Measurements from ENCODE around the gene C20orf141.
"Not testable (repeated sequence)": the region's sequence is repeated elsewhere in the genome, so short reads cannot be mapped to it uniquely, and the experiment has no call there.

Gene C20orf141

DNA sequence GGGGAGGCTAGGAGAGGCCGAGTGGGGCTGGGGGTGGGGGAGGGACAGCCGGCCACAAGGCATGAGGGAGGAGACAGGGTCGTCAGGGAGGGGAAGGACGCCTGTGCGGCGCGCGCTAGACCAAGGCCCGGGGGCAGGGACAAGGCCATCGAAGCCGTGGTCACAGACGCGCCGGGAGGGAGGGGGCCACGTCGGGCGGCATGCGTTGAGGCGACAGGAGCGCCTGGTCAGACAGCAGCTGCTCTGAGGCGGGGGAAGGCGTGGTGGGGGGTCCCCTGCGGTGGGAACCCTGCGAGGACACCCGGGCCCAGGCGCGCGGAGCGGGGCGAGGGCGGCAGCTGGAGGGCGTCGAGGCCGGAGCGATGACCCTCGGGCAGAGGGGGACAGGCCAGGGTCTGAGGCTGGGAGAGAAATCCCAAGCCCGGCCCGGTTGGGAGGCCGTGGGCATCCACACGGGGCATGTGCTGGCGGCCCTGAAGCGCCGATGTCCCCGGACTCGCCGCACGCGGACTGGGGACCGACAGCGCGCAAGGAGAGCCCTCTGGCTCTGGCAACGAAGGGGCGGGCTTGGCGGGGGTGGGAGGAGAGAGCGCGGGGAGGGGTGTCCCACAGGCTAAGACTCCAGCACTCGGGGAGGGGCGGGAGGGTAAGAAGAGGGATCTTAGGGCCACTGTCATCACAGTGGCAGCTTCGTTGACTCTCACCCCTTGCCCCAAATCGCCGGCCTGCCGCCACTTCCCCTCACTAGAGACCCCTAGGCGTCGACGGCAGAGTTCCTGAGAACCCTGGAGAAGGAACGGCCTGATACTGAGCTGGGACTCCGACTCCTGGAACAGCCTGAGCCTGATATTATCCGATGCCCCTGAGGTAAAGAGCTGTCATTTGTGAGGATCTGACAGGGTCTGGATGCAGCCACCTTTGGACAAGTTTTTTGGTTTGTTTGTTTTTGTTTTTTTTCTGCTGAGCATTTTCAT lies 6.4 kb downstream of the C20orf141 start:
- DNase-seq: no peak

DNA sequence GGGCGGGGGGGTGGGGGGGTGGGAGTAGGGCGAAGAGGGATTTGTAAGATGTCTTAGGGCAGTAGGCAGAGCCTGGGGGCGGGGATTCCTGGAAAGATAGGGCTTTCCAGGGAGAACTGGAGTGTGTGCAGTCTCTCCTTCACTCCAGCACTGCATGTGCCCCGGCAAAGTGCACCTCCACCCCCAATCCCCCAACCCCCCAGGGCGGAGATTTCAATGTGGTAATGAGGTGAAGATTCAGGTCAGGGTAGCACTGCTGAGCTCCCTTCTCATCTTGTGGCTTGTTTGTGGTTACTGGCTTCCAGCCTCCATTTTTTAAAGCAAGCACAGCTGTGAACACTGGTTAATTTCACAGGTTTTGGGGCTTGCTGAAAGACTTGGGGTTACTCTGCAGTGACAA lies 7.3 kb downstream of the C20orf141 start:
- DNase-seq: no peak

DNA sequence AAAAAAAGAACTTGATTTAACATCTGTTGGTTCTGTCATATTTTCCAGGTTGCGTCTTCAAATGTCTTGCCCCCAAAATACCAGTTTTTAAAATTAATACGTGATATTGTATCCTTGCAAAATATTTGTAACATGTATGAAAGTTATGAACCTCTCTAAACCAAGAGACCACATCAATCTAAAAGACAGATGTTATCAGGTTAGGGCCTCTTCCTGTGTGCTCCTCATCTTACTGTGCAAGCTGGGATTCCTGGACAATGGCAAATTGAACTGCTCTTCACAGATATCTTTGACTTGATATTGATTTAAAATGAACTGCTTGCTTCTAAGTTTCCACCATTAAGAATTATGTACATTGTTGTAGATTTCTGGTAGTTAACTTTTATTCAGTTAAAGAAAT lies 11.0 kb downstream of the C20orf141 start:
- no peak for DNase-seq

DNA sequence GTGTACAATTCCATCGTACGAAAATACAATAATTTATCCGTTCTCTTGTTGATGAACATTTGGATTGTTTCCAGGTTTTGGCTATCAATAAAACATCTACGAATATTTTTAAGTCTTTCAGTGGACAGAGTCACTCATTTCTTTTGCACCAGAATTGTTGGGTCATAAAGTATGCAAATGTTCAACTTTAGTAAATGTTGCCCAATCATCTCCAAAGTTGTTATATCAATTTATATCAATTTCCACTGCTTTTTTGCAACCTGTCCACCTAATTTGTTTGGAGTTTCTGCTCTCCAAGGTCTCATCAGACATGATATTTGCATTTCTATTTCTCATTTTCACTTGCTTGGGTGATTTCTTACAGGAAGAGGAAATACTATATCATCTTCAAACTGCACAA lies 11.9 kb downstream of the C20orf141 start:
- DNase-seq: no peak

DNA sequence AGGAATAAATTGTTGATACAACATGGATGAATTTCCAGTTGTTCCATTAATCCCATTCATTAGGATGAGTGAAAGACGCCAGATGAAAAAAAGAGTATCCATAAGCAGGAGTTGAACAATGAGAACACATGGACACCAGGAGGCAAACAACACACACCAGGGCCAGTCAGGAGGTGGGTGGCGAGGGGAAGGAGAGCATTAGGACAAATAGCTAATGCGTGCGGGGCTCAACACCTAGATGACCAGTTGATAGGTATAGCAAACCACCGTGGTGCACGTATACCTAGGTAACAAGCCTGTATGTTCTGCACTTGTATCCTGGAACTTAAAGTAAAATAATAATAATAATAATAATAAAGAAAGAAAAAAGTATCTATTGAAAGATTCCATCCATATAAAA lies 14.6 kb downstream of the C20orf141 start:
- no peak for DNase-seq

DNA sequence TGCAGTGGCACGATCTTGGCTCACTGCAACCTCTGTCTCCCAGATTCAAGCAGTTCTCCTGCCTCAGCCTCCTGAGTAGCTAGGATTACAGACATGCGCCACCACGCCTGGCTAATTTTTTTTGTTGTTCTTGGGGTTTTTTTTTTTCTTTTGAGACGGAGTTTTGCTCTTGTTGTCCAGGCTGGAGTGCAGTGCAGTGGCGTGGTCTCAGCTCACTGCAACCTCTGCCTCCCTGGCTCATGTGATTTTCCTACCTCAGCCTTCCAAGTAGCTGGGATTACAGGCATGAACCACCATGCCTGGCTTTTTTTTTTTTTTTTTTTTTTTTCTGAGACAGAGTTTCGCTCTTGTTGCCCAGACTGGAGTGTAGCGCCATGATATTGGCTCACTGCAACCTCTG lies 16.4 kb downstream of the C20orf141 start:
- not testable (repeated sequence) for DNase-seq

DNA sequence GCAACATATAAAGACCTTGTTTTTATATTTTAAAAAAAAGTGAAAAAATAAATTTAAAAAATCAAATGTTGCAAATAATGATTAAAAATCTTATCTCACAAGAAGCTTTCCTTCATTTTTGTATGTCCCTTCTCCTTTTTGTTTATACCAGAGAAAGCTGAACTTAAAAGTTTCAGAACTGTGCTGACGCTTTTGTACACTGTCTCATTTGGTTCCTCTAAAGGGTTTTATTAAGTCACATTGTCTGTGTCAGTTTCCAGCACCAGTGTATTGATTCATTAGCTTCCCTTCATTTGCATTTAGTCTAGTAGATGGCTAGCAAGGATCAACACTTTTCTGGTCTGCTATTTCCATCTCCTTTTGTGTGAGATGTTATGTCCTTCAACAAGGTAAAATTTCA lies 19.0 kb downstream of the C20orf141 start:
- no peak for DNase-seq

DNA sequence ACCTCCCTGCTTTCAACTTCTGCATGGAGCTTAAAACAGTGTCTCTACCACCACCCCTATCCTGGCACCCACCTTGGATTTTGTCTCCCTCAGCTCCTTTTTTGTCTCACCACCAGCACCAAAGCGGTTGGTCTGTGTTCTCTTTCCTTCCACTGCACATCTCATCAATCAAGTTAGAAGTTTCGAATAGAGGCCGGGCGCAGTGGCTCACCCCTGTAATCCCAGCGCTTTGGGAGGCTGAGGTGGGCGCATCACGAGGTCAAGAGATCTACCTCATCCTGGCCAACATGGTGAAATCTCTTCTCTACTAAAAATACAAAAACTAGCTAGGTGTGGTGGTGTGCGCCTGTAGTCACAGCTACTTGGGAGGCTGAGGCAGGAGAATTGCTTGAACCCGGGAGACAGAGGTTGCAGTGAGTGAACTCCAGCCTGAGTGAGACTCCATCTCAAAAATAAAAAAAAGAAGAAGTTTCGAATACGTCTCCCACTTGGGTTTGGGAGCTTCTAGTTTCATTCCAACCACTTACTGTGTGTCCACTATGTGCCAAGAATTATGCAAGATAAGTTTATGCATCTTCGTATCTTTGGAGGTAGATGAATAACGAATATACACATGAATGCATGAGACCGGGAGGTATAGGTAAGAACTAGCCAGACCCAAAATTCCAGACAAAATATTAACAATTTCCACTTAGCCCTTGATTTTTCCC lies 19.8 kb downstream of the C20orf141 start:
- no peak for DNase-seq

DNA sequence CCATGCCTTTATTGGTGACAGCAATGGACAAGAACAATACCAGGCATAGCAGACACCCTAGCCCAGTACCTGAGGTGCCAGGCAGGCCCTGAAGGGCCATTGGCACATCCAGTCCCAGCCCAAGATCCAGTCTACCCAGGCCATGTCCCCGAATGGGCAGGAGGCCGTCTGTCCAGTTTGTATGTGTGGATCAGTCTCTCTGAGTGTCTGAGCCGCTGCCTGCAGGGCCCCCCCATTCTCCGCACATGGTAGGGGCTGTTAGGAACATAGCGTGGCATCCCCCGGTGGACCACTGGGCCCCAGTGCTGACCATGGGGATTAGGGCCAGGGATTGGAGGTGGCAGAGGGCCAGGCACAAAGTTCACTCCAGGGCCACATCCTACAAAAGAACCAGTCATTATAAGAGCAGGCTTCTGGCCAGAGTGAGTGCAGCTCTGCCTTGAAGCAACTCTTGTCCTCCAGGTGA lies 20.6 kb downstream of the C20orf141 start:
- no peak for DNase-seq

DNA sequence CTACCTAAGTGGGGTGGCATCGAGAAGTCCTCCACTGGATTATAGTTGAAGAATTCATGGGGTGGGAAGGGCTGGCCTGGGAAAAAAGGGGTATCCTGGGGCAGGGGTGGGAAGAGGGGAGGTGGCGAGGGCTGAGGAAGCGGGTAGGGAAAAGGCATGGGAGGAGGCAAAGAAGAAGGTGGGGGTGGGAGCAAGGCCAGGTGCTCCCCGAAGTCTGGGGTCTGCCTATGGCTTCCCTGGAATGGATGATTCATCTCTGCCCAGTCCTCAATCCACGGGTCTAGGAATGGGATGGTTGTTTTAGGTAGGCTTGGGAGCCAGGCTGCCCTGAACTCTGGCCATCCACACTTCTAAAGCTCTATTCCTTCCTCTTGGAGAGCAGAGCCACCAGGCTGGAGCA lies 21.2 kb downstream of the C20orf141 start:
- no peak for DNase-seq

DNA sequence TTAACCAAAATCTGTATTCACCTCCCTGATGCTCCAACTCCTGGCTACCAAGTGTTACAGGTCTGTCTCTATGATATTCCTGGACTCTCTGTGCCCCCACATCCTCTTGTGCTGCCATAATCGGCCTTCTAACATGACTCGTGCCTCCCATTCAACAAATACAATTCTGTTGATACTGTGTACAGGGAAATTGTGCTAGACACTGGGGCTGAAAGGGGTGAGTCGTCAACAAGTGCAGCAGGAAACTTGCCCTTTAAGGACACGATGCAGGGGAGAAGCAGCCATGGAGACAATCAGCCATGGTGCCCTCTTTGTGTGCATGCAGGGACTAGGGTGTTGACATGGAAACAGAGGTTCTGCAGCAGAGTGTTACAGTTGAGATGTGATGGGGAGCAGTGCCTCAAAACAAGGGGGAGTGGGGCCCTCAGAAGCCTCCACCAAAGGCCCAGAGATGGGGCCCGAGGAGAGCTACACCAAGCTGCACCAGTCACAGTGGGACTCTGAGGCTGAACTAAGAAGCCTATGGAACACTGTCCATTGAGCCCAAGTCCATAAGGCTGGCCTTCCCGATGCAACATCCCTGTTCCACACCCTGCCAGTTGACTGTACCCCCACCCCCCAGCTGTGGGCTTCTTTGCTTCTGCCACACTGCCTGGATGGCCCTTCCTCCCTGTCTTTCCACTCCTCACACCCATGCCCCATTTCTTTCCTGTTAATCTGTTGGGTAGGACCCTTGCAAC lies 22.6 kb downstream of the C20orf141 start:
- DNase-seq: no peak

DNA sequence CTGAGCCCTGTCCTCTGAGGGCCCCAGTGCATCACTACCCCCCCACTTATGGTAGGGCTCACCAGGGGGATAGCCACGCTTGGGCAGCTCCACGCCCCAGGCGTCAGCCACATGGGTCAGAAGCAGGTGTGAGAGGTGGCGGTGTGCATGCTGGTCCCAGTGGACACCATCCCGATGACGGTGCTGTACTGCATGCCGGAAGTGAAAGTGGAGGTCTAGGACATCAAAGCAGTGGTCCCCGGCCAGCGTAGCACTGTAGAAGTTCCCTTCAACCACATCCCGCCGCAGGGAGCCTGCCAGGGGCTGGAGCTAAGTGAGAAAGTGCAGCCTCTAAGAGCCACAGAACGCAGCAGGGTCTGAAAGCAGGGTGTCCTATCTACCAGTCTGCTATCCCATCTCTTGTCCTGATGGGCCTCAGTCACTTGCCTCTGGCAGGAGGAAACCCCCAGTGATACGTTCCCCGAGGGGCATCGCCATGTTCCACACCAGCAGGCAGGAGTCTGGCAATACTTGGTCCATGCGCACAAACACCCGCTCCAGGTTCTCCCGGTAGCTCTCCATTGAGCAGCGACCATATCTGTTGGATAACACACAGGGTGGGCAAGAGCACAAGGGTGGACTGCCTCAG lies 23.5 kb downstream of the C20orf141 start:
- no peak for DNase-seq

DNA sequence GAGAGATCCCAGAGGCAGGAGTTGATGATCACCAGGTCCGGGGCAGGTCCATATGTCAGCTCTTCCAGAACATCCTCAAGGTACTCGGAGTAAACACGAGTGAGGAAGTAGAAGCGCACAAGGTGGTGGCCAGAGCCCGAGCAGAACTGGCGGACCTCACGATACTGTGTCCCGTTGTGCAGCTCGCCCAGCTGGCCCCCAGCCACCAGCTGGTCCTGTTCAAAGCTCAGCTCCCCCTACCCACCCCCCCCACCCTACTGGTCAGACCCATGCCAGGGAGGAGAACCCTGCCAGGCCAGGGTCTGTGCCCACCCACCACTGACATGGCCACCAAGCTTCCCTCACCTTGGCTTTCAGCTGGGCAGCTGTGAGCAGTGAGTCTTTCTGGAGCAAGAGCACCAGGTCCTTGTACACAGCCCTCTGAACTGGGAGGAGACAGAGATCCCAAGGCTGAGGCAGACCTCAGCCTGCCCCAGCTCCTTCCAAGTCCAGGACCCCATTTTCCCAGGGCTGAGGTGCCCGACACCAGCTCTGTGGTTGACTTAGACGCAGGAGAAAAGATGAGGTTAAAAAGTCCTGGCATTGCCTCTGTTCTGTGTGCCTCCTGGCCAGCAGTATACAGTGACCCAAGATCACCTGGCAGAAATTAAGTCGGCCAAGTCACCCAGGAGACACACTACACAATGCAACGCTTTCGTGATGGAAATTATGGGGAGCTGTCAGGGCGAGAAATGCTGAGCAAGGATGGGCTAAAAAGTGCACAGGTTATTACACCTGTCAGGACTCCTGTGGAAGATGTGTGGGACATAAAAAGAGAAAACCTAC lies 24.3 kb downstream of the C20orf141 start:
- DNase-seq: no peak

DNA sequence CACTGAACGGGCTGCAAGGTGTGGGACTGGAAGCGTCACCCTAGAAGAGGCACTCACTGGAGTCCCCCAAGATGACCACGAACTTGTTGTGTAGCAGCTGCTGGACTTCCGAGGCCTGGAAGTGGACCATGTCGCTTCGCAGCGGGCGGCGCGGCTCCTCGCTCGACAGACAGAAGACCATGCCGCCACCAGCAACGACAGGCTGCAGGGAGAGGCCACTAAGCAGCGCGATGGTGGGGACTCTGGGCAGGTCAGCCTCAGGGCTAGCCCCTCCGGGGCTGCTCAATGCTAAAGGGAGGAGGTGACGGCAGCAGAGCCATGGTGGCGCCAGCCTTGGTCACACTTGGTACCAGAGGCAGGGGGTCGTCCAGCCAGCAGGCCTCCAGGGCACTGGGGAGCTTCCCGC lies 24.9 kb downstream of the C20orf141 start:
- DNase-seq: no peak

DNA sequence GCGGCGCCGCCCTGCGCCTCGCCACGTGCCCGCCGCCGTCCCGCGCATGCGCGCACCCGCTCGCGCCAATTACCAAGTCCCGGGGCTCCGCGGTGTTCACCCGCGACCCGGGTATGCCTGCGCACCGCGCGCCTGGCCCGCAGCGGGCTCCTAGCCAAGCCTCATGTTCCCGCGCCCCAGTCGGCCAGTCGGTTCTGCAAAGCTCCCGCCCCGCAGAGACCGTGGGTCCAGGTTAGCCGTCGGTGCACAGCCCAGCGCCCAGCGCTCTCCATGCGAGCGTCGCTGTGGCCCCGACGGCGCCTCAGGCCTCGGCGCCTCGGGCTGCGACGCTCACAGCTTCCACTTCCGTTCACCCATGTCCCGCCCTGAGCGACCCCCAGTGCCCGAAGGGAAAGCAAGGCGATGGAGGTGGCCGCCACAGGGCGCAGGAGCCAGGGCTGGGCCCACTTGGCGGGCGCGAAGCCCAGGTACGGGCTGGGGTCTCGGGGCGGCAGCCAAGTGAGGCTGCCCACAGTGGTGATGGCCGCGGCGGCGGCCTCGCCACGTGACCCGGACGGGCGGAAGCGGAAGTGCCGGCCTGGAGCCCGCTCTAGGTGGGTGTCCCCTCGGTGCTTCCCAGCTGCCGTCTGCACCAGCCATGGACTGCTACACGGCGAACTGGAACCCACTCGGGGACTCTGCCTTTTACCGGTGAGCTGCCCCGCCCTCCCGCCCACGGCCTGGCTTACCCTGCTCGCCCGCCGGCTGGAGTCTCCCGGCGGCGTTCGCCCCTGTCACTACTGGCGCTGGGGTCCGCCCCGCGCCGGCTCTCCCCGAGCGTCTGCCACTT lies 25.6 kb downstream of the C20orf141 start, which contains the start of the genes PCED1A and VPS16:
Gene PCED1A (minus strand): TSS at position 518 of the 829 bp plus-strand sequence. CDS start 743 bp downstream, outside the sequence.
Gene VPS16 (plus strand): TSS at position 608 of the 829 bp plus-strand sequence. CDS start 30 bp downstream, at position 638.
- peak; percentile 43 to 85 for DNase-seq

DNA sequence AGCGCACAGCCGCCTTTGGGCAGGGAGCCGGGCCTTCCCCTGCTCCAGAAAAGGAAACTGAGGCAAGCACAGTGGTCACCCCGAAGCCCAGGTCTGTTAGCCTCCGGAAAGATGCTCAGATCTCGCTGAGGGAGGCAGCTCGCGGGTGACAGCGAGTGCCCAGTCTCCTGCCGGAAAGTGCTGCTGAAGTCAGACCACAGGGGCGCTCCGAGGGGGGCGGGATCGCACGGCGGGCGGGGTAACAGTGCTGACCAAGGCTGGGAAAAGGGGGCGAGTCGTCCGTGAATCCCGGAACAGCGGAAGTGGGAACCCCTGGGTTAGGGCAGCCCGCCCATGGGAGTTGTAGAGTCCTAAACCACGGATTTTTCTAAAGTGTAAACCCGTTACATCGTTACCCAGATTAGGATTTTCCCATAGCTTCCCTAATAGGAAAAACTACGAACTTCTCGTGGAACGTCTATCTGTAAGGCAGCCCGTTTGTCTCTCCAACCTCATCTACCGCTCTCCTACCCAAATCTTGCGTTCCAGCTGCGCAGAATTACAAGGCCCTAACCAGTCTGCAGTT lies 26.3 kb downstream of the C20orf141 start:
- peak in 1 of 2 donors; percentile 49 for DNase-seq

DNA sequence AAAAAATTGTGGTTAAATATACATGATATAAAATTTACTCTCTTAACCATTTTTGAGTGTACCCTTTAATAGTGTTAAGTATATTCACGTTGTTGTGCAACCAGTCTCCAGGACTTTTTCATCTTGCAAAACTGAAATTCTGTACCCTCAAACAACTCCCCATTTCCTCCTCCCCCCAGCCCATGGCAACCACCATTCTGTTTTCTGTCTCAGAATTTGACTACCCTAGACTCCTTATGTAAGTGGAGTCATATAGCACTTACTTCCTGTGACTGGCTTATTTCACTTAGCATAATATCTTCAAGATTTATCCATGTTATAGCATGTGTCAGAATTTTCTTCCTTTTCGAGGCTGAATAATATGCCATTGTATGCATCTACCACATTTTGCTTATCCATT lies 30.8 kb downstream of the C20orf141 start:
- DNase-seq: no peak

DNA sequence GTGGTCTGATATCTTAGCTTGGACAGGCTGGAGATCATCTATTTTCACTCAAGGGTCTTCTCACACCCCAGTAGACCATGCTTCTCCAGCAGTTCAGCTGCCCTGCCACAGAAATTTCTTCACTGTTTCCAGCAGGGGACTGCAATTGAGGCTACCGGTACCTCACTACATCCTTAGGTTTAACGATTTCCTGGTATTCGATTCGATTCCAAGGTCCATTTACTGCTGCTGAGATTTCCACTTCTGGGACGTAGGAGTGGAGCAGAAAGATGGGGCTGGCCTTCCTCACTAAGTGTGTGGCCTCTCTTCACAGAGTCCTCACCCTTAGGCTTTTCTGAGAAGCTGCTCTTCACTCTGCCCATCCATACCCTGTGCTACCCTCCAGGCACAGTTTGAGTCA lies 31.9 kb downstream of the C20orf141 start:
- DNase-seq: no peak

DNA sequence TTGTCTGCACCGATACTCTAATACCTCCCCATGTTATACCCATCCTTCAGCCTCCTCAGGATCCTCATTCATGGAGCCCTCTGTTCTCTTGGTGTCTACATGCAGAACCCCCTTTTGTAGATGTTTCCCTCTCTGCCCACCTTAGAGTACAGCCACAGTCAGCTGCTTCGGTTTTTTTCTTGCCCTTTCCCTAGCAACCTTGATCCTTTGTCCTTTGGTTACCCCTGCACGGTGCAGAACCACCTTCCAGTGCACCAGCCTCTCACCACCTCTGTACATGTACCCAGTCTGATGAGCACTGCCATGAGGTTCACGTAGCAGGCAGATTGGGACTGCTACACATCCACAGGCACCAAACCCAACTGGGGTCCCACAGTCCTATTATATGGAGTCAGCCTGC lies 33.0 kb downstream of the C20orf141 start:
- DNase-seq: no peak

DNA sequence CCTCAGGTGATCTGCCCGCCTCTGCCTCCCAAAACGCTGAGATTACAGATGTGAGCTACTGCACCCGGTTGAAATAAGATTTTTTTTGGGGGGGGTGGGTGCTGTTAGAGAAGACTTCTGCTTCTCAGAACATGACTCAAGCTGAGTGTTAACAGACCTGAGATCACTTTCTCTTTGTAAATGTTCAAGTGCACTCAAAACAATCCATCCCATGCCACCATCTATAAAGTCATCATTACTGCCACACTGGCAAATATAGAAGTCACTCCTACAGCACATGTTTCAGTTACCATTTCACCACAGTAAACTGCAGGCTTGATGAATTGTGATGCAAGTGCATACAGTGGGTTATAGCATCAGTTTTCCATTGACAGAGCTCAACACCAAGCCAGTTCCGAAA lies 34.7 kb downstream of the C20orf141 start:
- no peak for DNase-seq
